Thyroid gland (tissue), 4 donors: ENCODE results near the gene SNAPC4. TPM values are rescaled to one million over a fixed set of nuclear protein-coding genes. Genes with fewer than 3 reads are reported as not detected.
A peak's percentile ranks its signal among the peaks of the same experiment; 100 is the strongest.

ENCODE experiments used
- DNase-seq, 2 donors: peaks; one replicate each; pipeline ENCODE4 v3.0.0-alpha.2; 2019
- H3K27ac ChIP-seq, 3 donors: fragments of 200-600 bp; sonication (generic); 1 replicate in 2 of 3; 2 replicates in 1 of 3; pipeline ENCODE4 v1.5.1; 2016 to 2019; ENCODE audit warnings: mild to moderate bottlenecking in 1 of 3, moderate library complexity in 1 of 3
- H3K27me3 ChIP-seq: fragments of 200-600 bp; sonication (generic); one replicate; pipeline ENCODE4 v1.5.1; 2019
- H3K36me3 ChIP-seq, 2 donors: fragments of 200-600 bp; sonication (generic); one replicate each; pipeline ENCODE4 v1.5.1; 2016 to 2019
- H3K4me1 ChIP-seq, 2 donors: fragments of 200-600 bp; sonication (generic); one replicate each; pipeline ENCODE4 v1.5.1; 2017 to 2019
- H3K4me3 ChIP-seq, 3 donors: fragments of 200-600 bp; sonication (generic); replicated peaks in 1 of 3; 1 replicate in 2 of 3; 2 replicates in 1 of 3; pipeline ENCODE4 v1.5.1; 2016; ENCODE audit warnings: mild to moderate bottlenecking in 1 of 3
- H3K9me3 ChIP-seq: fragments of 200-600 bp; sonication (generic); one replicate; pipeline ENCODE4 v1.5.1; 2017
- POLR2A ChIP-seq, 2 donors: fragments of 450-650 bp; IDR thresholded peaks; one replicate each; pipeline ENCODE4 v1.6.1; 2017; ENCODE audit warnings: antibody characterized with exemption in 2 of 2, mild to moderate bottlenecking in 2 of 2, moderate library complexity in 1 of 2
- WGBS, 2 donors: methylation state at CpG; one replicate each; pipeline ENCODE4 v1.1.5; 2017; 5-methylcytosine and 5-hydroxymethylcytosine counted together
- intact Hi-C: fragments of 100-400 bp; cut with DNase I; formaldehyde crosslinking; loops from one replicate; pipeline ENCODE4 v1.15.1; 2023
- total RNA-seq, 4 donors: library from RNA; depleted of rRNA; stranded (reverse); fragments of >200 nt; gene quantifications; one replicate each; pipeline ENCODE4 v1.2.3, GENCODE V29; 2016
- TF ChIP-seq, protein P1 (sequence below), 6 experiments: fragments of 200-600 bp in 3 of 6; fragments of 450-650 bp in 3 of 6; sonication (generic) in 3 of 6; IDR thresholded peaks; one replicate each; pipeline ENCODE4 v1.5.1; 2016 to 2019; ENCODE audit warnings: antibody characterized with exemption in 6 of 6, mild to moderate bottlenecking in 2 of 6, inconsistent platforms in 1 of 6, moderate library complexity in 1 of 6

SNAPC4 gene
- total RNA-seq, 4 donors from 2014 or later = 7.0 to 8.0 (median 7.5) TPM

DNA sequence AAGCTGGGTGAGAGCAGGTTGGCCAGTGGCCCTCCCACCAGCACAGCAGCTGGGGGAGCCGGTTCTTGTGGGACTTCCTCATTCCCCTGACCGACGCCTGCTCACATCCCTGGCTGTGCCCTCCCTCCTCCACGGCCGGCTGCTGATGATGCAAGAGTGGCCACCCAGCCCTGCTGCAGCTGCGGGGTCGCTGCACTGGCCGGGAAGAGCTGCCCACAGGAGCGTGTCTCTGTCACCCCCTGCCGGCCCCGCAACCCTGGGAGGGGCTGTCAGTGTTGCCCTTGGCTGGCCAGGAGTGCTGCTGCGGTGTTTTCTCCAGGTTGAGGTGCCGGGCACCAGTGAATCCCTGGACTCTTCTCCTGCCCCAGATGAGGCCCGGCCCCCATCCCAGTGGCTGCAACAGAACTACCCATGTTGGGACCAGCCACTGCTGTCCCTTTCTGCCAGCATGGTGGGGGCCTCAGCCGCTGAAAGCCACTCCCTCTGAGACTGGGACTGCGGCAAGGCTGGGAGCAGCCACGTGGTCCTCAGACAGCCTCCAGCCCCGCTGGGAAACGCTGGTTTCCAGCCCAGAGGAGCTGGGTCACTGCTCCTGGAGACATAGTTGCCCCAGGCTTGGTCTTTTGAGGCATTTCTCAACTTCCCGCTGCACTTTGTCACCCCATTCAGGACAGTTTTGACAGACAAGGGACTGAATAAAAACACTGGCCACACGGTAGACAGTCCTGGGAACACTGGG, 27.2 kb downstream of the SNAPC4 start:
- Histone ChIP-seq H3K9me3 (no peaks in the 10 kb centered on the region), H3K27me3 (no peaks in the 10 kb centered on the region), H3K4me1 (peaks cover 4 to 18% of the 10 kb centered on the region in 2 donors), H3K27ac (no peak overlapping the region), H3K4me3 (no peak overlapping the region), H3K36me3 (no peaks in the 10 kb centered on the region)
- no peak for TF ChIP-seq POLR2A (IDR thresholded peaks at IDR 0.05)
- TF ChIP-seq, protein P1, sequence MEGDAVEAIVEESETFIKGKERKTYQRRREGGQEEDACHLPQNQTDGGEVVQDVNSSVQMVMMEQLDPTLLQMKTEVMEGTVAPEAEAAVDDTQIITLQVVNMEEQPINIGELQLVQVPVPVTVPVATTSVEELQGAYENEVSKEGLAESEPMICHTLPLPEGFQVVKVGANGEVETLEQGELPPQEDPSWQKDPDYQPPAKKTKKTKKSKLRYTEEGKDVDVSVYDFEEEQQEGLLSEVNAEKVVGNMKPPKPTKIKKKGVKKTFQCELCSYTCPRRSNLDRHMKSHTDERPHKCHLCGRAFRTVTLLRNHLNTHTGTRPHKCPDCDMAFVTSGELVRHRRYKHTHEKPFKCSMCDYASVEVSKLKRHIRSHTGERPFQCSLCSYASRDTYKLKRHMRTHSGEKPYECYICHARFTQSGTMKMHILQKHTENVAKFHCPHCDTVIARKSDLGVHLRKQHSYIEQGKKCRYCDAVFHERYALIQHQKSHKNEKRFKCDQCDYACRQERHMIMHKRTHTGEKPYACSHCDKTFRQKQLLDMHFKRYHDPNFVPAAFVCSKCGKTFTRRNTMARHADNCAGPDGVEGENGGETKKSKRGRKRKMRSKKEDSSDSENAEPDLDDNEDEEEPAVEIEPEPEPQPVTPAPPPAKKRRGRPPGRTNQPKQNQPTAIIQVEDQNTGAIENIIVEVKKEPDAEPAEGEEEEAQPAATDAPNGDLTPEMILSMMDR (IDR thresholded peaks at IDR 0.05) = no peak
- DNase-seq = peak; percentile 62 to 63
- intact Hi-C loops = no loop called here
- 11 to 18% methylated on average over 9 to 14 of the region's 21 CpGs for WGBS, 2 donors

GRCh38 chr9:136372006-136372405, 28.0 kb downstream of the SNAPC4 start:
- H3K27ac ChIP-seq = no peak overlapping the region

DNA sequence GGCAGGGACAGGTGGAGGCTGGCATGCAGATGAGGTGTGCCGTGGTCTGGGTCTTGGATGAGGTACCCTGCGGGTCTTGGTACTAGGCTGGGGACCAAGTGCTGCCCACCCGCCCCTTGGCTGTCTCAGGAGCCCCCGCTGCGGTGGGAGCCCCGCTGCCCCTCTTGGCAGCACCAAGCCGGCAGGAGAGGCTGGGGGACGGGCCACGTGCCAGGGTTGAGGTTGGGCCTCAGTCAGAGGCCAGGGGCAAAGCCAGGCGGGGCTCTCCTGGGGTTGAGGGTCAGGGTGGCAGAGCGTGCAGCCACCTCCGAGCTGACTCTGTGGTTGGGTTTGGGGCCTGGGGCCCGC, 28.5 kb downstream of the SNAPC4 start:
- Histone ChIP-seq H3K9me3 (no peaks in the 10 kb centered on the region), H3K4me3 (no peak overlapping the region), H3K27ac (no peak overlapping the region), H3K27me3 (no peaks in the 10 kb centered on the region), H3K4me1 (peaks cover 4 to 18% of the 10 kb centered on the region in 2 donors), H3K36me3 (no peaks in the 10 kb centered on the region)
- WGBS, 2 donors = 100% methylated on average over 1 to 2 of the region's 13 CpGs
- TF ChIP-seq, protein P1 (IDR thresholded peaks at IDR 0.05) = no peak
- no peak for TF ChIP-seq POLR2A (IDR thresholded peaks at IDR 0.05)
- no peak for DNase-seq
- intact Hi-C loops = no loop called here

More at GRCh38 chr9:136372006-136372405, 28.0 kb downstream of the SNAPC4 start:
- intact Hi-C loops = no loop called here
- DNase-seq = no peak
- TF ChIP-seq, protein P1 (IDR thresholded peaks at IDR 0.05) = no peak
- no peak for TF ChIP-seq POLR2A (IDR thresholded peaks at IDR 0.05)
- Histone ChIP-seq H3K9me3 (no peaks in the 10 kb centered on the region), H3K4me1 (peaks cover 4 to 18% of the 10 kb centered on the region in 2 donors), H3K27me3 (no peaks in the 10 kb centered on the region), H3K36me3 (no peaks in the 10 kb centered on the region), H3K4me3 (no peak overlapping the region)
- 76 to 93% methylated on average over 8 to 16 of the region's 21 CpGs for WGBS, 2 donors

GRCh38 chr9:136370687-136371532, 29.1 kb downstream of the SNAPC4 start:
- Histone ChIP-seq H3K36me3 (no peaks in the 10 kb centered on the region), H3K27ac (no peak overlapping the region), H3K9me3 (no peaks in the 10 kb centered on the region), H3K4me1 (peaks cover 4 to 18% of the 10 kb centered on the region in 2 donors), H3K27me3 (no peaks in the 10 kb centered on the region), H3K4me3 (no peak overlapping the region)
- intact Hi-C loops = no loop called here
- 94 to 96% methylated on average over 37 to 41 of the region's 54 CpGs for WGBS, 2 donors
- TF ChIP-seq POLR2A (IDR thresholded peaks at IDR 0.05) = no peak
- TF ChIP-seq, protein P1 (IDR thresholded peaks at IDR 0.05) = no peak
- DNase-seq = no peak

- TF ChIP-seq, protein P1 (IDR thresholded peaks at IDR 0.05) = no peak
- no peak for TF ChIP-seq POLR2A (IDR thresholded peaks at IDR 0.05)
- H3K27ac ChIP-seq = no peak overlapping the region
- WGBS, 2 donors = 96% methylated on average over 5 of the region's 19 CpGs; no CpG with 5 or more reads in 1 of the 2 donors
- no peaks in the 10 kb centered on the region for H3K9me3 ChIP-seq
- intact Hi-C loops = no loop called here
- no peak overlapping the region for H3K4me3 ChIP-seq
- DNase-seq = no peak
- H3K36me3 ChIP-seq = no peaks in the 10 kb centered on the region
- H3K4me1 ChIP-seq = peaks cover 4 to 18% of the 10 kb centered on the region in 2 donors
- no peaks in the 10 kb centered on the region for H3K27me3 ChIP-seq
These were observed 29.9 kb downstream of the SNAPC4 start for GRCh38 chr9:136370037-136370436.
